Omental fat pad (tissue), 4 donors: ENCODE data around the gene PAX5. TPM values are rescaled to one million over a fixed set of nuclear protein-coding genes. Genes with fewer than 3 reads are reported as not detected.

Experiments used
- ATAC-seq: fragments of 150-250 bp; one replicate; pipeline ENCODE4 v1.9.1; 2016; ENCODE audit warnings: mild to moderate bottlenecking, moderate library complexity; ENCODE audit not compliant: low FRiP score
- DNase-seq: peaks from one replicate; pipeline ENCODE4 v3.0.0-alpha.2; 2019; ENCODE audit warnings: low spot score
- total RNA-seq, 4 donors: library from RNA; depleted of rRNA; stranded (reverse); fragments of >200 nt; gene quantifications; one replicate each; pipeline ENCODE4 v1.1.0, GENCODE V29; 2016
- TF ChIP-seq, protein P1 (sequence below), 3 donors: fragments of 450-650 bp; IDR thresholded peaks; one replicate each; pipeline ENCODE4 v1.5.1; 2016 to 2017; ENCODE audit warnings: antibody characterized with exemption in 3 of 3, mild to moderate bottlenecking in 3 of 3, moderate library complexity in 2 of 3

PAX5 gene
- total RNA-seq, 4 donors from 2014 or later, result 0.09 to 1.2 (median 0.24) TPM; not detected in 1

DNA sequence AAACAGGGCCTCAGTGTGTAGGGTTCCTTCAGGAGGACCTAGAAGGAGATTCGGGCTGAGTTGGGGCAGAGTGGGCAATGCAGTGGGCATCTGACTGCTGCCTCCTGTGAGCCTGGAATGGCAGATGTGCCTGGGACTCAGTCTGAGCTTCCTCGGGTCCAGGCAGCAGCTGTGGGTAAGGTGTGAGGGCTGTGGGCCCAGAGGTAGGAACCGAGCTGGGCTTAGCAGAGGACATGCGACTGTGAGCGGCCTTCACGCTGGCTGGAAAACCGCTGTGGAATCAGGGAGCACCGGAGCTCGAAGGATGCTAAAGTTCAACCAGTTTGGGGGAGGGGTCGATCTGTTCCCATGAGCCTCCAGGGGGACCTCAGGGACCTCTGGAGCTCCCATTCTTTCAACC lies 137.0 kb downstream of the PAX5 start:
- TF ChIP-seq, protein P1, sequence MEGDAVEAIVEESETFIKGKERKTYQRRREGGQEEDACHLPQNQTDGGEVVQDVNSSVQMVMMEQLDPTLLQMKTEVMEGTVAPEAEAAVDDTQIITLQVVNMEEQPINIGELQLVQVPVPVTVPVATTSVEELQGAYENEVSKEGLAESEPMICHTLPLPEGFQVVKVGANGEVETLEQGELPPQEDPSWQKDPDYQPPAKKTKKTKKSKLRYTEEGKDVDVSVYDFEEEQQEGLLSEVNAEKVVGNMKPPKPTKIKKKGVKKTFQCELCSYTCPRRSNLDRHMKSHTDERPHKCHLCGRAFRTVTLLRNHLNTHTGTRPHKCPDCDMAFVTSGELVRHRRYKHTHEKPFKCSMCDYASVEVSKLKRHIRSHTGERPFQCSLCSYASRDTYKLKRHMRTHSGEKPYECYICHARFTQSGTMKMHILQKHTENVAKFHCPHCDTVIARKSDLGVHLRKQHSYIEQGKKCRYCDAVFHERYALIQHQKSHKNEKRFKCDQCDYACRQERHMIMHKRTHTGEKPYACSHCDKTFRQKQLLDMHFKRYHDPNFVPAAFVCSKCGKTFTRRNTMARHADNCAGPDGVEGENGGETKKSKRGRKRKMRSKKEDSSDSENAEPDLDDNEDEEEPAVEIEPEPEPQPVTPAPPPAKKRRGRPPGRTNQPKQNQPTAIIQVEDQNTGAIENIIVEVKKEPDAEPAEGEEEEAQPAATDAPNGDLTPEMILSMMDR (IDR thresholded peaks at IDR 0.05), result no peak
- DNase-seq (no peak), ATAC-seq (no peak)

DNA sequence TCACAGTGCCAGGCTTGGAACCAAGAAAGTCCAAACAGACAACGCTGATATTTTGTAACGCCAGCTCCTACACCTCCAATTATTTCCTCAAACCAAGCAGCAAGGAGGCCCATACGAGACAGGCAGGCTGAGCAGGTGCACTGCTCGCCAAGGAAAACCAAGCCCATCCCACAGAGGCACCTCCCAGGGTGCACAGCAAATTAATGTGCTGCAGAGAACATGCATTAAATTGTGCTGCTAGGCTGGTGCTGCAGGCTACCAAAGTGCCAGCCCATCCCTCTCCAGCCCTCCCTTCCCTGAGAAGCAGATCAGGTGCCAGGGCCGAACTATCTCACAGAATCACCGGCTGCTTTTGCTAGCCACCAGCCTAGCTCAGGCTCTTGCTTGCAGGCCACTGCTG lies 137.8 kb downstream of the PAX5 start:
- TF ChIP-seq, protein P1 (IDR thresholded peaks at IDR 0.05), result no peak
- DNase-seq (no peak), ATAC-seq (no peak)

DNA sequence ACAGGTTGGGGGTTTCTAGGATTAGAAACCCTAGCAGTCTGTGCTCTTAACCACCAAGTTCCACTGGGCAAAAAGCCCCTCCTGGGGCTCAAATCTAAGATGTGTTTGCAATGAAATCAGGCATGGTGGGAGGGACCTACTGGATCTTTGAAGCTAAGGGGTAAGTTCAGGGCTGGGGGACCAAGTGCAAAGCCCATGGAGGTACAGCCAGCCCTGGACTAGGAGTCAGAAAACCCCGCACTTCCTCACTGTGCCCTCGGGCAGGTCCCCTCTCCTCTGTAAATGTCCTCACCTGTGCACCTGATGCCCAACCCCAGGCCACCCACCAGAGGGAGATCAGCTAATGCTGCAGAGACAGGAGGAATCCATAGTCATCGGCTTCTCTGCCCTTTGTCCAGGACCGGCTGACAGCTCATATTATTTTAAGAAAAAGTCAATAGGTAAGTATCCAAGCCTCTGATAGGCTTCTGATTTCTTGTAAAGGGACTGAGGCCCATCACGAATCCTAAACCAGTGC lies 138.3 kb downstream of the PAX5 start:
- ATAC-seq (no peak), DNase-seq (no peak)
- TF ChIP-seq, protein P1 (IDR thresholded peaks at IDR 0.05), result no peak

DNA sequence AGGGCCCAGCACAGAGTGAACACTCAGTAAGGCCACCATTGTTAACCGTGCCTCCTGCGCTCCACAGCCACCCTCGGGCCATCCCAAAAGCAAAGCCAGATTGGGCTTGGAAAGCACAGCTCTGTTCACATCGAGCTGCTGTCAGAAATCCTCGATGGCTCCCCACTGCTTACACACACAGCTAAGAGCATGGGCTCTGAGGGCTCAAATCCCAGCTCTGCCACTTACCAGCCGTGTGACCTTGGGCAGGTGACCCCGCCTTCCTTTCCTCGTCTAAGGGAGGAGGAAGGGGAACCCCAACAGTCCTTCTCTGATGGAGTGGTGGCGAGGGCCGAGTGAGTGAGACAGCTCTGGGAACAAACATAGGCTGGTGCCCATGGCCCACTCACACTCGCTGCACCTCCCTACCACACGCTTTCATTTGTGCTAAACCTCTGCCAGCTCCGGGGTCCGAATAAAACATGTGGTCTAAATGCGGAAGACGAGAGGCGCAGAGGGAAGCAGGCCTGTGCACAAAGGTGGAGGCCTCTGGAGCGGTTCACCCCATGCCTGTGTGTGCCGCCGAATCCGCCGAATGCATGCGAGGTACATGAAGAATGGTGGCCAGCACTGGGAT lies 139.3 kb downstream of the PAX5 start:
- TF ChIP-seq, protein P1 (IDR thresholded peaks at IDR 0.05), result no peak
- no peak for DNase-seq
- ATAC-seq, result no peak

DNA sequence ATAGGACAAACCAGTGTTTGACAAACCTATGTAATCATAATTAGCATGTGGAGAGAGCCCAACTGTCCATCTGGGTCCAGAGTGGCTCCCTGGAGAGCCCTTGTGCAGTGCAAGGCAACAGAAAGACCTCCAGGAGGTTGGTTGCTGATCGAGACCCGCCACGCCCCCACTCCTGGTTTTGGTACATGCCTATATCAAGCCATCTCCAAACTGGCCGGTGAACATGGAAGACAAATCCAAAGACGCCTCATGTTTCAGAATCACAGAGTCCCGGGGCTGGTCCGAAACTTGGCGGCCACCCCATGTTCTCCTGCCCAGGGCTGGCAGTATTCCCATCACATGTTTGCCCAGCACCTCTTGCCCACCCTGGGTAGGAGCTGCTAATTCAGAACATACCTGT lies 140.2 kb downstream of the PAX5 start:
- ATAC-seq, result no peak
- DNase-seq, result no peak
- TF ChIP-seq, protein P1 (IDR thresholded peaks at IDR 0.05), result no peak

DNA sequence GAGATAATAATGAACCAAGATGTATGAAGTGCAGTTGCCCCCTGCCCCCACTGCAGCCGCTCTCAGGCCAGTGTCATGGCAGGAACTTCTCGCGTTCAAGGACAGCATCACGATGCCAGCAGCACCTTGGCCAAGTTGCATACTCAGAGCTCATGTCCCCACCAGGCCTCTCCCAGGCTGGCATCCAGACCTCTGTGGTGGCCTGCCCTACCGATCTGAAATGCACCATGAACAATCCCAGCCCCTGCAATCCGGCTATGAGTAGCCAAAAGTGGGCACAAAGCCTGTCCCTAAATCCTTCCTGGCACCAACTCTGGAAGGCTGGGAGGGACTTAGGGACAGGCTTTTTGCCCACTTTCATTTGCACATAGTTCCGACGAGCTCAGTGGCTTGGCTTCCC lies 140.9 kb downstream of the PAX5 start:
- ATAC-seq (no peak), DNase-seq (no peak)
- TF ChIP-seq, protein P1 (IDR thresholded peaks at IDR 0.05), result no peak

DNA sequence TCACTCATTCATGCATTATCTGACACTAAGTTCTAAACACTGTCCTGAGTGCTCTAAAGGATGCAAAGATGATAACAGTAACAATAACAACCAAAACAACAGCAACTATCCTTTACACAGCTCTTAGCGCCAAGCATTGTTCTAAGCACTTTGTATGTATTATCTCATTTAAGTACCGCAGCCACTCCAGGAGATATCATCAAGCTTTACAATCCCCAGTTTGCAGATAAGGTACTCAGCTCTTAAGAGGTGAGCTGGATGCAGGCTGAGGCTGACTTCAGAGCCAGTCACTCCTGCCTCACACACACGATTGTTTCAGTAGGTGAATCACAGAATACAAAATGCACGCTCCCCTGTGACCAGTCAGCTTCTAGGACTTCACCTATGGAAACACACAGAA lies 141.8 kb downstream of the PAX5 start:
- no peak for ATAC-seq
- no peak for DNase-seq
- TF ChIP-seq, protein P1 (IDR thresholded peaks at IDR 0.05), result no peak
